Mesodermal cell (in vitro differentiated cells): Measurements from ENCODE around the gene GBGT1.

ENCODE experiments used
- H3K27ac ChIP-seq: 2 replicates; pipeline ENCODE4 v1.7.0; 2013; ENCODE audit warnings: mild to moderate bottlenecking, low read depth, low read length, moderate library complexity; ENCODE audit not compliant: severe bottlenecking
- H3K36me3 ChIP-seq: 2 replicates; pipeline ENCODE4 v1.7.1; 2013; ENCODE audit warnings: mild to moderate bottlenecking, low read length, moderate library complexity; ENCODE audit not compliant: control insufficient read depth, insufficient read depth
- H3K4me1 ChIP-seq: one replicate; pipeline ENCODE4 v1.7.1; 2013; ENCODE audit warnings: mild to moderate bottlenecking, low read length; ENCODE audit not compliant: insufficient read depth, control insufficient read depth, poor library complexity, severe bottlenecking
- H3K4me3 ChIP-seq: 2 replicates; pipeline ENCODE4 v1.7.0; 2013; ENCODE audit warnings: low read length, control low read depth, mild to moderate bottlenecking; ENCODE audit not compliant: insufficient read depth, poor library complexity, severe bottlenecking; ENCODE audit errors: extremely low read depth
- H3K9me3 ChIP-seq: 2 replicates; pipeline ENCODE4 v1.7.1; 2013; ENCODE audit warnings: mild to moderate bottlenecking, low read length, moderate library complexity; ENCODE audit not compliant: control insufficient read depth
- WGBS, 2 experiments: methylation state at CpG; one replicate each; pipeline ENCODE4 v1.1.5; 2013; ENCODE audit warnings: missing lambda C conversion rate in 2 of 2; ENCODE audit not compliant: insufficient coverage in 2 of 2; 5-methylcytosine and 5-hydroxymethylcytosine counted together

Gene GBGT1

DNA sequence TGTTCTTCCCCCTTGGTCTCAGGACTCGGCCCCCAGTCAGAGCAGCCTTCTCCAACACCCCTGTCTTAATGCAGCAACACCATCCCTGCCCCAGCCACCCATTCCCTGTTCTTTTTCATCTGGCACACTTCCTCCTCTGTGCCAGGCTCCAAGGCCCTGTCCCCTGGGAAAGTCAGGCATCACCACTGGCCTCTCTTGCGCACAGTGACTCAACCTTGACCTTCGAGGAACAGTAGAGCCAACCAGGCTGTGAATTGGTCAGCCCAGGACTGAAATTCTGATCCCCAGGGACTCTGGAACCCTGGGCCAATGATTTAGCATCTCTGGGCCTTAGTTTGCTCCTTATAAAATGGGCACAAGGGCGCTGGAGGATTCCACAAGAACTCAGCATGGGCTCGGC lies 32.2 kb downstream of the GBGT1 start:
- H3K36me3 ChIP-seq, result peaks cover 8% of the 10 kb centered on the region
- H3K27ac ChIP-seq, result no peak overlapping the region
- no peak overlapping the region for H3K4me3 ChIP-seq
- peaks cover 46% of the 10 kb centered on the region for H3K4me1 ChIP-seq
- H3K9me3 ChIP-seq, result no peaks in the 10 kb centered on the region
- WGBS, 2 experiments, result 92 to 94% methylated on average over 5 of the region's 5 CpGs

DNA sequence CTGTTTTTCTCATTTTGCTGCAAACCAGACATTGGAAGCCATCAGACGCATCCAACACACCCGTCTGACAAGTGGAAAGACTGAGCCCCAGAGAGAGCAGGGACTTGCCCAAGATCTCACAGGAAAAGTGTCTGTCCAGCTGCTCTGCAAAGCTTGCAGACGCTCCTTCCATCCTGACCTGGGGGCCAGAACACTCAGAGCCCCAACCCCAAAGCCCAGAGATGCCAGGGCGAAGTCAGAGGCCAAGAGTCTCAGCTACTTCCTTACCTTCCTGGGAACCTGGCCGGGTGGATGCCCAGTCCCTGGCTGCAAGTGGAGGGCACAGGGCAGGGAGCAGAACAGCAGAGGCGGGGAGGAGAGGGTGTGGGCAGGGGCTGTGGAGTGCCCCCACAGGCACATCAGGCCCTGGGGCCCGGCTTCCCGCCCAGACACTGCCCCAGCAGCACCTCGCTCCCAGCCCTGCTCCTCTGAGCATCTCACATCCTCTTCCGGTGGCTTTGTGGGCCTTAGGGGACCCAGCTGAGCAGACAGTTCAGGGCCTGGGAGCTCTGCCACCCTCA lies 32.9 kb downstream of the GBGT1 start:
- no peaks in the 10 kb centered on the region for H3K9me3 ChIP-seq
- WGBS, 2 experiments, result 94 to 95% methylated on average over 3 to 6 of the region's 10 CpGs
- H3K27ac ChIP-seq, result no peak overlapping the region
- no peak overlapping the region for H3K4me3 ChIP-seq
- peaks cover 8% of the 10 kb centered on the region for H3K36me3 ChIP-seq
- H3K4me1 ChIP-seq, result peaks cover 43% of the 10 kb centered on the region

DNA sequence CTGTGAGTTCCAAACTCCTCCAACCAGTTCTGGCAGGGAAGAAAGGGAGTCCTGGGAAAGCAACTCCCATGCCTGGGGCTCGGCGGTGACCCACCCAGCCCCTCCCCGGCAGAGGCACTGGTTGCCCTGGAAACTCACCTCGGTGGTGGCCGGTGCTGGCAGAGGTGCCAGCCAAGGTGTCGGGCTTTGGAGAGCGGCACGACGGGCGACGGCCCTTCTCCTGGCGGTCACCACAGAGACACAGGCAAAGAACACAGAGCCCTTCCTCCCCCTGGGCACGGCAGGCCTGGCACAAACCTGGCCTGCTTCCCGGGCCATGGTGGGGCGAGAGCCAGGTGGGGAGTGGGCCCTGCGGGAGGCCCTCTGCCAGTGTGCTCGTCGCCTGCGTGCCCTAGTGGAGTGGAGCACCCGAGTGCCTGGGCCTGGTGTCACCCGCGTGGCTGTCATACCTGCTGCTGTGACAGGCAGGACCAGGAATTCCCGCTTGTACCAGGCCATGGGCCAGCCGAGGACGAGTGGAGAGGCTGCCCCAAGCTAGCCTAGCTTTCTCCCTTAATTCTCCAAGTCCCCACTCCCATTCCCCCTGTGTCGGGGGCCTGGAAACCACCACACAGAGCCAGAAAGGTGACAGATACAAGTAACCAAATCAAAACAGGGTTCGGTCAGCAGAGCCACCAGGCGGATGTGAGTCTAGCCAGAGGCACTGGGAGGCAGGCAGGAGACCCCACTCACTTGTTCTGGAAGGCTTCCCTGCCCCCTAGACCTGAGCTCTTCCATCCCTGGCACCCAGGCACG lies 34.5 kb downstream of the GBGT1 start:
- Histone ChIP-seq H3K27ac (no peak overlapping the region), H3K4me3 (no peak overlapping the region), H3K4me1 (peaks cover 31% of the 10 kb centered on the region), H3K9me3 (no peaks in the 10 kb centered on the region), H3K36me3 (peaks cover 8% of the 10 kb centered on the region)
- WGBS, 2 experiments, result 91 to 94% methylated on average over 21 to 29 of the region's 29 CpGs

DNA sequence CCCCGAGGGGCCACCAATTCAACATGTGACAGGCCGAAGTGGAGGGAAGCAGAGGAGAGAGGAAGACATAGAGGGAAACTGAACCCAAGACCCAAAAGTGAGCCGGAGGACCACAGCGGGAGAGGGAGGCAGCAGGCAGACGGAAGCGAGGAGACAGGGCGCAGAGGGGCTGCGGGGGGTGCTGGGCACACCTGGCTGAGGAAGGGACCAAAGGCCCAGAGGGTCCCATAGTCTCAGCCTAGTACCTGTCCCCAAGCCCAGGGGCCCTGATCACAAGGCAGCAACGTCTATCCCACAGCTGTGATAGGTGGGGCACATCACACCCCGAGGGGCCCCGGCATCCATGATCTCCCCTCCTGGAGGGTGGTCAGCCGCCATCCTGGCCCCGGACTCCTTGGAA lies 35.6 kb downstream of the GBGT1 start:
- Histone ChIP-seq H3K4me1 (peaks cover 25% of the 10 kb centered on the region), H3K9me3 (no peaks in the 10 kb centered on the region), H3K36me3 (peaks cover 8% of the 10 kb centered on the region), H3K27ac (no peak overlapping the region), H3K4me3 (no peak overlapping the region)
- 93 to 95% methylated on average over 11 to 13 of the region's 13 CpGs for WGBS, 2 experiments

DNA sequence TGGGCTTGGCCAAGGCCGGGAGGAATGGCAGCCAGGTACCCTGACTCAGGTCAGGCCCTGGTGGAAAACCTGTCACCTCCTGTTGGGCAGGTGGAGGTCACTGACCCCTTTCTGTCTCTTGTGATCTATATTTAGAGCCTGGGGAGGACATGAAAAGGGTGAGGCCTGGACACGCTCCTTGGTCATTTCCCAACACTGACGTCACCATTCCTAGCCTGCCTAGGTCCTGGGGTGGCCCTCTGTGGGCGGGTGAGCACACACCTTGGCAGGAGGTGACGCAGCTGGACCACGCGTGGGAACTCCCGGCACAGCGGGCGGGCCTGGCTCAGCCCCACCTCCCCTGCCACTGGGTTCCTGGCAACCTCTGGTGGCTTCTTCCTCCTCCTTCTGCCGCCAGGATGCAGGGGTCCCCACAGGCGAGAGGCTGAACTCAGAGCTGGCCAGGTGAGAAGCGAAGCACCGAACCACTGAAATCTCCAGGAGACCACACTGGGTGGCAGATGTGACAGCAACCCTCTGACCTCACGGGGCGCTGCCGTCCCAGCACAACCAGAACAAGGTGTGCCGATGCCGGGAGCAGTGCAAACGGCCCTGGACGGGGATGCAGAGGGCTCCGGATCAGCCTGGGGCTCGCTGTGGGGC lies 36.3 kb downstream of the GBGT1 start:
- WGBS, 2 experiments, result 94 to 96% methylated on average over 13 to 23 of the region's 23 CpGs
- Histone ChIP-seq H3K36me3 (peaks cover 8% of the 10 kb centered on the region), H3K4me1 (peaks cover 24% of the 10 kb centered on the region), H3K4me3 (no peak overlapping the region), H3K27ac (no peak overlapping the region), H3K9me3 (no peaks in the 10 kb centered on the region)

DNA sequence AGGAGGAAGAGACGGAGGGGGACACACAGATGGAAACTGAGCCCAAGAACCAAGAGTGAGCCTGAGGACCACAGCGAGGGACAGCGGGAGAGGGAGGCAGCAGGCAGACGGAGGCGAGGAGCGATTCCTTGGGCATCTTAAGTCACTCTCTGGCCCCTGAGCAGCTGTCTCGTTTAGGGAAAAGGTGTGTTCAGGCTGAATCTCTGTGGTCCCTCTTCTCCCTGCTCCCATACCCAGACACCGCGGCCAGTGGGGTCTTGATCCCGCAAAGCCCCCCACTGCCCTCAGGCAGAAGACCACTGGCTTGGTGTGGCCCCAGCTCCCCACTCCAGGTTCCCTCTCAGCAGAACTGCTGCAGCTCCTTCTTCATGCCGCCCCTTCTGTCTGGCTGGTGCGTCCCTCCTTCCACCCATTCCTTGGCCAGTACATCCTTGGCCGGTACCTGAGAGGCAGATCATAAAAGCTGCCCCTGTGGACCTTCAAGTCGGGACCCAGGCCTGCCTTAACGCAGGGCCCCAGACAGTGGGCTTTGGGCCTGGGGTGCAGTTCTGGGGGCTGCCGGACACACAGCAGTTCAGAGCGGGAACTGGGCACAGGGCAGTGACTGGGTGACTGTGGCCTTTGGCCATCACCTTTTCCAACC lies 36.9 kb downstream of the GBGT1 start:
- no peaks in the 10 kb centered on the region for H3K9me3 ChIP-seq
- 89 to 90% methylated on average over 14 to 17 of the region's 17 CpGs for whole genome bisulfite sequencing, 2 experiments
- peaks cover 24% of the 10 kb centered on the region for H3K4me1 ChIP-seq
- no peak overlapping the region for H3K27ac ChIP-seq
- no peak overlapping the region for H3K4me3 ChIP-seq
- H3K36me3 ChIP-seq, result peaks cover 5% of the 10 kb centered on the region

DNA sequence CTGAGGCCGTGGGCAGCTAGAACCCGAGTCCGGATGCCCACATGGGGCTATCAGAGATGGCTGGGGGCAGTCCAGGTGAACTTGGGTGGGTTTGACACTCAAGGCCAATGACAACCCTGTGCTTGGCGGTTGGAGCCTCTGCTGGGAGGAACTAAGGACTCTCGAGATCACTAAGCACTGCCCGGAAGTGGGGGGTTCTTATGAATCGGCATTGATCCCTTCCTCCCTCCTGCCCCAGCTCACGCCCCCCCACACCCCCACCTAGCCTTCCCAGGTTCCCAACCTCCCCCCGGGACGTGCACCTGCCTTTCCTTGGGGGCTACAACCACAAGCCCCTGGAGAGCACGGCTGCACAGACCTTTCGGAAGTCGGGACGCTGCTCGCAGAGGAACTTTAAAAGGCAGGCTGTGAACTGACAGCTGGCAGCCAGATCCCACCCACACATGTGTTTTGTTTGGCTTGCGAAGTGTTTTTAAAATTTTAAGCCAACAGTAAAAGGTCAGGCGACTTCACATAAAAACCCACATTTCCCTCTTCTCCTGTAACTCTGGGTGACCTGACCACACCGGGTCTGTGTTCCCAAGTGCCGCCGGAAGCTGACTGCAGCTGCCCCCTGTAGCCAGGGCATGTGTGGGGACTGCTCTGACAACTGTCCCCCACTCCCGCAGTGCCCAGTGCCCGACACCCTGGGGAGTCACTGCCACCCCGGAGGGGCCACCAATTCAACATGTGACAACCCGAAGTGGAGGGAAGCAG lies 37.6 kb downstream of the GBGT1 start:
- WGBS, 2 experiments, result 82 to 88% methylated on average over 14 to 17 of the region's 24 CpGs
- Histone ChIP-seq H3K36me3 (no peaks in the 10 kb centered on the region), H3K27ac (no peak overlapping the region), H3K4me1 (peaks cover 24% of the 10 kb centered on the region), H3K9me3 (no peaks in the 10 kb centered on the region), H3K4me3 (no peak overlapping the region)

DNA sequence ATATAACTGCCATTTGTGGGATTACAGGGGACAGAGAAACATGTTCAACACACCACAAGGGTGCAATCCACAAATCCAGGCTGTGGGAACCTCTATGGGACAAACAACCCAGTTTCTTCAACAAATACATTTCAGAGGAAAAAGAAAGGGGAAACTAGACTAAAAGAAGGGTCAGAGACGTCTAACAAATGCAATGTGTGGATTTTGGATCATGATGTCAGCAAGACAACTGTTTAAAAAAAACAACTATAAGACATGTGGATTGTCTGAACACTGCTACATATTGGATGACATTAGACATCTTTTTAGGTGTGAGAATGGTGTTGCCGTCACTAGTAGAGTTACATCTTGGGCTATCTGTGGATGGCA lies 38.8 kb downstream of the GBGT1 start:
- H3K36me3 ChIP-seq, result no peaks in the 10 kb centered on the region
- WGBS, 2 experiments, result 92 to 100% methylated on average over 2 of the region's 2 CpGs
- no peak overlapping the region for H3K4me3 ChIP-seq
- H3K9me3 ChIP-seq, result no peaks in the 10 kb centered on the region
- H3K4me1 ChIP-seq, result peaks cover 21% of the 10 kb centered on the region
- no peak overlapping the region for H3K27ac ChIP-seq

DNA sequence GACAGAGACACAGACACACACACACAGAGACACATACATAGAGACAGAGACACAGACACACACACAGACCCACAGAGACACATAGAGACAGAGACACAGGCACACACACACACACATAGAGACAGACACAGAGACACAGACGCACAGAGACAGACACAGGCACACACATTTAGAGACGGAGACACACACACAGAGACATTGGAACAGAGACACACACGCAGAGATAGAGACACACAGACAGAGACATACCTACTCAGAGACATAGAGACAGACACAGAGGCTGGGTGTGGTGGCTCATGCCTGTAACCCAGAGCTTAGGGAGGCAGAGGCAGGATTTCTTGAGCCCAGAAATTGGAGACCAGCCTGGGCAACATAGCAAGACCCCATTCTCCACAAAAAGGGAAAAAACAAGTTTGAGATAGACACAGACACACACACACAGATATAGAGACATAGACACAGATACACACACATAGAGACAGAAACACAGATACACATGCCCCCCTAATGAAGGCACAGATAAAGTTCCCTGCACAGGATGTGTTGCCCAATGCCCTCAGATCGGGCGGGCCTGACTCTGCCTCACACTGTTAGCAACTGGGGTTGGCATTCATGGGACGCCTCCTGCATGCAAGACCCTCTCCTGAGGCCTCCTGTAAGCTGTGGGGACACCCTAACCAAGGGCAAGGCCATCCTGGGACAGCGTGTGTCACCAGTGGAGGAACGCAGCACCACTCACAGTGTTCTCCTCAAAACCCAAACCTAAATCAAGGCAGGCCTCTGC lies 39.4 kb downstream of the GBGT1 start:
- no peak overlapping the region for H3K27ac ChIP-seq
- H3K9me3 ChIP-seq, result no peaks in the 10 kb centered on the region
- peaks cover 26% of the 10 kb centered on the region for H3K4me1 ChIP-seq
- 90 to 95% methylated on average over 4 to 8 of the region's 8 CpGs for WGBS, 2 experiments
- no peaks in the 10 kb centered on the region for H3K36me3 ChIP-seq
- no peak overlapping the region for H3K4me3 ChIP-seq
